Right lobe of liver (tissue), 6 donors: Measurements from ENCODE around the gene NYAP2. TPM values are rescaled to one million over a fixed set of nuclear protein-coding genes. Genes with fewer than 3 reads are reported as not detected.

Source experiments
- ATAC-seq, 4 donors: fragments of 200-7000 bp; cut with Tn5 transposase; one replicate each; pipeline ENCODE4 v1.9.1; 2020; ENCODE audit warnings: mild to moderate bottlenecking in 4 of 4, moderate library complexity in 4 of 4
- DNase-seq, 3 donors: peaks; one replicate each; pipeline ENCODE4 v3.0.0-alpha.2; 2020
- H3K27ac ChIP-seq, 3 donors: fragments of 200-600 bp; one replicate each; pipeline ENCODE4 v1.8.0; 2022
- H3K27me3 ChIP-seq, 2 donors: fragments of 200-600 bp; one replicate each; pipeline ENCODE4 v1.8.0; 2022
- H3K36me3 ChIP-seq, 4 donors: fragments of 200-600 bp; sonication (generic) in 1 of 4; one replicate each; pipeline versions ENCODE4 v1.5.1 to v1.8.0; 2017 to 2022; ENCODE audit warnings: control low read depth in 1 of 4
- H3K4me1 ChIP-seq, 4 donors: fragments of 200-600 bp; sonication (generic) in 1 of 4; one replicate each; pipeline versions ENCODE4 v1.5.1 to v1.8.0; 2017 to 2022; ENCODE audit warnings: control low read depth in 1 of 4
- H3K4me3 ChIP-seq, 3 donors: fragments of 200-600 bp; one replicate each; pipeline ENCODE4 v1.8.0; 2022
- H3K9me3 ChIP-seq, 4 donors: fragments of 200-600 bp; sonication (generic) in 1 of 4; one replicate each; pipeline versions ENCODE4 v1.5.1 to v1.8.0; 2017 to 2022; ENCODE audit warnings: control low read depth in 1 of 4
- POLR2A ChIP-seq: fragments of 450-650 bp; IDR thresholded peaks from one replicate; pipeline ENCODE4 v1.6.1; 2017; ENCODE audit warnings: antibody characterized with exemption, mild to moderate bottlenecking
- WGBS: methylation state at CpG from one replicate; pipeline ENCODE4 v1.1.6; 2018; ENCODE audit warnings: low coverage, low lambda C conversion rate; ENCODE audit not compliant: insufficient coverage; ENCODE audit errors: missing lambda C conversion rate; 5-methylcytosine and 5-hydroxymethylcytosine counted together
- intact Hi-C, 2 donors: fragments of 100-400 bp; cut with DNase I; formaldehyde crosslinking; loops; one replicate each; pipeline versions ENCODE4 v1.11.2 to v1.14.1; 2022
- total RNA-seq, 6 experiments: library from RNA; depleted of rRNA in 2 of 6; stranded (reverse); fragments of >200 nt in 2 of 6; fragmentation: NEBNext Ultra II Directional in 3 of 6; extraction: Animal tissue kit (Norgen Biotek cat#: 25700) in 3 of 6; gene quantifications; one replicate each; pipeline versions ENCODE4 v1.1.0 to v1.2.4, GENCODE V29; 2016 to 2023
- TF ChIP-seq, protein P1 (sequence below), 4 donors: fragments of 200-600 bp in 3 of 4; fragments of 450-650 bp in 1 of 4; IDR thresholded peaks; one replicate each; pipeline versions ENCODE4 v1.5.1 to v1.8.0; 2016 to 2022; ENCODE audit warnings: antibody characterized with exemption in 4 of 4, mild to moderate bottlenecking in 2 of 4
- donor health status: DM: no; HTN: yes; CAD: no.
- donor health status: DM: no; HTN: no; CAD: no.
- donor health status: DM: no; HTN: no; CAD: no.
- donor health status: DM: no; HTN: yes; CAD: no.
- donor health status: DM: no; HTN: yes; CAD: no.

NYAP2 gene
- total RNA-seq, 6 experiments from 2014 or later = not detected

- ATAC-seq (no peak), DNase-seq (no peak)
- intact Hi-C loops = loop anchor here in 1 of 2 donors (5.0 kb wide), 1 partner anchor 380 kb away; no protein-coding TSS in a partner anchor
- no peaks in the 10 kb centered on the region for H3K9me3 ChIP-seq
- no peaks in the 10 kb centered on the region for H3K4me1 ChIP-seq
- H3K36me3 ChIP-seq = no peaks in the 10 kb centered on the region
- no peaks in the 10 kb centered on the region for H3K27me3 ChIP-seq
- WGBS = 46% methylated on average over 4 of the region's 4 CpGs
- no peak overlapping the region for H3K27ac ChIP-seq
- H3K4me3 ChIP-seq = no peak overlapping the region
- TF ChIP-seq, protein P1, sequence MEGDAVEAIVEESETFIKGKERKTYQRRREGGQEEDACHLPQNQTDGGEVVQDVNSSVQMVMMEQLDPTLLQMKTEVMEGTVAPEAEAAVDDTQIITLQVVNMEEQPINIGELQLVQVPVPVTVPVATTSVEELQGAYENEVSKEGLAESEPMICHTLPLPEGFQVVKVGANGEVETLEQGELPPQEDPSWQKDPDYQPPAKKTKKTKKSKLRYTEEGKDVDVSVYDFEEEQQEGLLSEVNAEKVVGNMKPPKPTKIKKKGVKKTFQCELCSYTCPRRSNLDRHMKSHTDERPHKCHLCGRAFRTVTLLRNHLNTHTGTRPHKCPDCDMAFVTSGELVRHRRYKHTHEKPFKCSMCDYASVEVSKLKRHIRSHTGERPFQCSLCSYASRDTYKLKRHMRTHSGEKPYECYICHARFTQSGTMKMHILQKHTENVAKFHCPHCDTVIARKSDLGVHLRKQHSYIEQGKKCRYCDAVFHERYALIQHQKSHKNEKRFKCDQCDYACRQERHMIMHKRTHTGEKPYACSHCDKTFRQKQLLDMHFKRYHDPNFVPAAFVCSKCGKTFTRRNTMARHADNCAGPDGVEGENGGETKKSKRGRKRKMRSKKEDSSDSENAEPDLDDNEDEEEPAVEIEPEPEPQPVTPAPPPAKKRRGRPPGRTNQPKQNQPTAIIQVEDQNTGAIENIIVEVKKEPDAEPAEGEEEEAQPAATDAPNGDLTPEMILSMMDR (IDR thresholded peaks at IDR 0.05) = no peak
- no peak for TF ChIP-seq POLR2A
Measured at GRCh38 chr2:225662101-225662500, 262.6 kb downstream of the NYAP2 start.

DNA sequence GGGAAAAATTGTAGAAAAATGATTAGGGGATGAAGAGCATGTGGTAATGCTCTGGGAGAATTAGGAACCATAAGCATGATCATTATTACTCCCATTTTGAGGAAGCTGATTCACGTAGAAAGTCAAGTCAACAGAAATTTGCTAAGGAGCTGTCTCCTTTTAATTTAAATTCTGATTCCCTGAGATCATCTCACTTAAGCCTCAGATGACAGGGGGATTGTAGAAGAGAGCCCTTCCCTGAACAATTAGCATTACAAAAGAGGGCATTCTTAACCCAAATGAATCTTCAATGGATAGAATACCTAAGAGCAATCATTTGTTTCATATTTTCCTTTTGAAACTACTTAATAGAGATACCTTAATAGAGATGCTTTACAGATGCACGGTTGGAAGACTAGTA, 267.9 kb downstream of the NYAP2 start:
- Histone ChIP-seq H3K27me3 (no peaks in the 10 kb centered on the region), H3K4me1 (no peaks in the 10 kb centered on the region), H3K4me3 (no peak overlapping the region), H3K9me3 (no peaks in the 10 kb centered on the region), H3K27ac (no peak overlapping the region), H3K36me3 (no peaks in the 10 kb centered on the region)
- 67% methylated on average over 2 of the region's 2 CpGs for WGBS
- intact Hi-C loops = no loop called here
- ATAC-seq (no peak), DNase-seq (no peak)
- TF ChIP-seq, protein P1 (IDR thresholded peaks at IDR 0.05) = no peak
- TF ChIP-seq POLR2A = no peak

GRCh38 chr2:225668606-225669266, 269.2 kb downstream of the NYAP2 start:
- Histone ChIP-seq H3K36me3 (no peaks in the 10 kb centered on the region), H3K27ac (no peak overlapping the region), H3K4me3 (no peak overlapping the region), H3K27me3 (no peaks in the 10 kb centered on the region), H3K4me1 (no peaks in the 10 kb centered on the region), H3K9me3 (no peaks in the 10 kb centered on the region)
- ATAC-seq (peak; percentile 87 to 94 (median 90)), DNase-seq (no peak)
- TF ChIP-seq POLR2A = no peak
- TF ChIP-seq, protein P1 (IDR thresholded peaks at IDR 0.05) = peak; percentile 62 to 75 (median 70)
- intact Hi-C loops = no loop called here
- 25% methylated on average over 2 of the region's 2 CpGs for WGBS

DNA sequence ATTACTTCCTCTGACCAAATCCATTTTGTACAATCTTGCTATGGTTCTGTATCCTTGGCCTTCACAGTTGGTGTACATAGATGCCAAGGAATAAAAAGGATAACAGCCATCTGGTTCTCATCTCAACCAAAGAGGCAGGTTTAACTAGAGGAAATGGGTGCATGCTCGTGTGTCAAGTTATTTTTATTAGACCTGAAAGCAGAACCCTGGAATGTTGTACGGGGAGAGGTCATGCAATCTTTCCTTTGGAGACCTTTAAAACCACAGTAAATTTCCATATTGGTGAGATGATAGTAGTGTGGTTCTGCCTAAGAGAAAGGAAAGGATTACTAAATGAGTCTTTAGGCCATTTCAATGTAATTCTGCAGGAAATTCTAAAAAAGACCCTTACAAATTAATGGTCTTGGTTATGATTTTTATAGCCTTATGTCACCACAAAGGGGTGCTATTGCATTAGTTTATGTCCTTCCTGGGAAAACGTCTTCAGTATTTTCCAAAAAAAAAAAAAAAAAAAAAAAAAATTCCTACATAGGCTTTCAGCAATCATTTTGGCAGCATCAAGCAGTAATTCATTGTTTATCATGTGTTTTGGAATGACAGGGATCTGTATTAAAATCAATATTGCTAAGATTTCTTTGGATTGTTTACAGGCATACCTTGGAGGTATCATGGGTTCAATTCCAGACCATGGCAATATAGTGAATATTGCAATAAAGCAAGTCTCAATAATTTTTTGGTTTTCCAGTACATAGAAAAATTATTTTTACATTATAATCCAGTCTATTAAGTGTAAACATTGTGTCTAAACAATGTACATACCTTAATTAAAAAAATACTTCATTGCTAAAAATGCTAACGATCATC, 270.8 kb downstream of the NYAP2 start:
- no peaks in the 10 kb centered on the region for H3K4me1 ChIP-seq
- intact Hi-C loops = loop anchor here in 1 of 2 donors (10.0 kb wide), 1 partner anchor 1304 kb away; no protein-coding TSS in a partner anchor
- WGBS = 52% methylated on average over 4 of the region's 4 CpGs
- H3K27me3 ChIP-seq = no peaks in the 10 kb centered on the region
- TF ChIP-seq POLR2A = no peak
- TF ChIP-seq, protein P1 (IDR thresholded peaks at IDR 0.05) = peak; percentile 22 to 49 (median 41)
- no peak overlapping the region for H3K27ac ChIP-seq
- no peaks in the 10 kb centered on the region for H3K9me3 ChIP-seq
- DNase-seq = no peak
- no peaks in the 10 kb centered on the region for H3K36me3 ChIP-seq
- H3K4me3 ChIP-seq = no peak overlapping the region
- ATAC-seq = peak in 1 of 4 donors; percentile 36
